ENCODE results near the gene GLI2.

Gene GLI2

DNA sequence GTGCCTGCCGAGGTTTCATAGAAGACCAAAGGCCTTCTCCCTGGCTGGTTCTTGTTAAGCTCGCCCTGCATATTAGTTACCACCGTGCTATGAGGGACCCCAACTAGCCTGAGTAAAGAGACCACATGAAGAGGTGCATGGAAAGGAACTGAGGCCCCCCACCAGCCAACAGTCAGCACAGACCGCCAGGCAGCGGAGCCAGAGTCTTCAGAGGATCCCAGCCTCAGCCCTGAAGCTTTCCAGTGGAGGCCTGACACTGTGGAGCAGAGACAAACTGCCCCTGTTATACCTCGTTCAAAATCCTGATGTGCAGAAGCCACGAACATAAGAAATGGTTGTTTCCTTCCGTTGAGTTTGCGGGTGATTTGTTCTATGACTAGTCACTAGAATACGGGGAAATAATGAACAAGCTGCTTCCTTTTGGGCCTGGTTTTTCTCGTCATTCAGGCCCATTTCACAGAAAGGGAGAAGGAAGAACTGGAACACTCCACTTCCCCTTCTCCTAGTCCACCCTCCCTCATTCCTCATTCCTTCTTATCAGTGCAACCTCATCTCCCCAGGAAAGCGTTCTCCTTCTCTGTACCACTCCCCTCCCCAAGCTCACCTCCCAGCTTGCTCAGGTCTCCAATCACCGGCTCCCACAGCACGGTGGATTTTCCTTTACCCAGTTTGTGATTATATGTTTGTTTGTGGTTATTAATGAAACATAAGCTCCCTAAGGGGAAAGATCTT, 3.0 kb upstream of the GLI2 start:
- H3K4me3 ChIP-seq (ENCODE audit: low read depth, low read length): no peak overlapping the region
- TF ChIP-seq POLR2A (IDR thresholded peaks at IDR 0.05; ENCODE audit: extremely low read depth, insufficient read length): no peak
- TF ChIP-seq, protein P1, sequence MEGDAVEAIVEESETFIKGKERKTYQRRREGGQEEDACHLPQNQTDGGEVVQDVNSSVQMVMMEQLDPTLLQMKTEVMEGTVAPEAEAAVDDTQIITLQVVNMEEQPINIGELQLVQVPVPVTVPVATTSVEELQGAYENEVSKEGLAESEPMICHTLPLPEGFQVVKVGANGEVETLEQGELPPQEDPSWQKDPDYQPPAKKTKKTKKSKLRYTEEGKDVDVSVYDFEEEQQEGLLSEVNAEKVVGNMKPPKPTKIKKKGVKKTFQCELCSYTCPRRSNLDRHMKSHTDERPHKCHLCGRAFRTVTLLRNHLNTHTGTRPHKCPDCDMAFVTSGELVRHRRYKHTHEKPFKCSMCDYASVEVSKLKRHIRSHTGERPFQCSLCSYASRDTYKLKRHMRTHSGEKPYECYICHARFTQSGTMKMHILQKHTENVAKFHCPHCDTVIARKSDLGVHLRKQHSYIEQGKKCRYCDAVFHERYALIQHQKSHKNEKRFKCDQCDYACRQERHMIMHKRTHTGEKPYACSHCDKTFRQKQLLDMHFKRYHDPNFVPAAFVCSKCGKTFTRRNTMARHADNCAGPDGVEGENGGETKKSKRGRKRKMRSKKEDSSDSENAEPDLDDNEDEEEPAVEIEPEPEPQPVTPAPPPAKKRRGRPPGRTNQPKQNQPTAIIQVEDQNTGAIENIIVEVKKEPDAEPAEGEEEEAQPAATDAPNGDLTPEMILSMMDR (IDR thresholded peaks at IDR 0.05; ENCODE audit: low read depth, low read length): no peak
- TF ChIP-seq, protein P2, sequence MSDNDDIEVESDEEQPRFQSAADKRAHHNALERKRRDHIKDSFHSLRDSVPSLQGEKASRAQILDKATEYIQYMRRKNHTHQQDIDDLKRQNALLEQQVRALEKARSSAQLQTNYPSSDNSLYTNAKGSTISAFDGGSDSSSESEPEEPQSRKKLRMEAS (IDR thresholded peaks at IDR 0.05; ENCODE audit: low read depth, low read length): no peak
- TF ChIP-seq MYC (IDR thresholded peaks at IDR 0.05; ENCODE audit: low read depth, low read length): no peak
- no peak for DNase-seq (ENCODE audit: low read depth)

DNA sequence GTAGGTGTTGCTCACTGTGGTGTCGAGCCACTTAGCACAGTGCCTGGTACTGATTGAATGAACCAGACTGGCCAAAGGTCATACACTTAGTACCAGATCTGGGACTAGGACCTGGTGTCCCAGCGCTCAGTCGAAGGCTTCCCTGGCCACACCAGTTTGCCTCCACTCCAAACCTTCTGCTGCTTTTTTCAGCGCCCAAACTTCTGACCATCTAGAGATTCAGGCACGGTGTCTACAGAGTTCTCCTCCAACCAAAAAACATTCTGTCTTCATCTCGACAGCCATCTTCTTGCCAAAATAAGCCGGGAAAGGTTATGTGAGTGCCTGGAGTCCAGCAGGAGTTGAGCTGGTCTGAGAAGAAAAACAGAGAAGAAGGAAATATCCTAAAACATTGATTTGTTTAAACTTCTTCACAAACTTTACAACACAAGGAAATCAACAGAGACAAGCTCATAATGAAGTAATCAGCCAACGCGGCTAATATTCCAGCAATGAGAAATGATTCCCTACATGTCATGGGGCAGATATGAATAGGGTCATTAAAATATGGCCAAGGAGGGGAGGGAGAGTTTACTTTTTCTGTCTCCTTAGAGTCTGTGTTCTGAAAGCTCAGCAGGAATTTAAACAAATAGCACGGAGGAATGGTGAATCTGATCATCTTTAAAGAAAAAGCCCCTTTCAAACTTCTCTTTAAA, 2.3 kb upstream of the GLI2 start:
- no peak for DNase-seq (ENCODE audit: low read depth)
- TF ChIP-seq POLR2A (IDR thresholded peaks at IDR 0.05; ENCODE audit: extremely low read depth, insufficient read length): no peak
- TF ChIP-seq MYC (IDR thresholded peaks at IDR 0.05; ENCODE audit: low read depth, low read length): no peak
- TF ChIP-seq, protein P1 (IDR thresholded peaks at IDR 0.05; ENCODE audit: low read depth, low read length): no peak
- TF ChIP-seq, protein P2 (IDR thresholded peaks at IDR 0.05; ENCODE audit: low read depth, low read length): no peak
- H3K4me3 ChIP-seq (ENCODE audit: low read depth, low read length): no peak overlapping the region

- no peak overlapping the region for H3K4me3 ChIP-seq (ENCODE audit: low read depth, low read length)
- no peak for DNase-seq (ENCODE audit: low read depth)
- TF ChIP-seq MYC (IDR thresholded peaks at IDR 0.05; ENCODE audit: low read depth, low read length) (no peak), POLR2A (IDR thresholded peaks at IDR 0.05; ENCODE audit: extremely low read depth, insufficient read length) (no peak)
- TF ChIP-seq, protein P2 (IDR thresholded peaks at IDR 0.05; ENCODE audit: low read depth, low read length): no peak
- TF ChIP-seq, protein P1 (IDR thresholded peaks at IDR 0.05; ENCODE audit: low read depth, low read length): no peak
Measured at GRCh38 chr2:120734930-120735651, 577 bp upstream of the GLI2 start.

GRCh38 chr2:120736202-120736623, 545 bp downstream of the GLI2 start:
- TF ChIP-seq, protein P2 (IDR thresholded peaks at IDR 0.05; ENCODE audit: low read depth, low read length): no peak
- TF ChIP-seq POLR2A (IDR thresholded peaks at IDR 0.05; ENCODE audit: extremely low read depth, insufficient read length) (no peak), MYC (IDR thresholded peaks at IDR 0.05; ENCODE audit: low read depth, low read length) (no peak)
- TF ChIP-seq, protein P1 (IDR thresholded peaks at IDR 0.05; ENCODE audit: low read depth, low read length): no peak
- no peak for DNase-seq (ENCODE audit: low read depth)
- H3K4me3 ChIP-seq (ENCODE audit: low read depth, low read length): no peak overlapping the region

DNA sequence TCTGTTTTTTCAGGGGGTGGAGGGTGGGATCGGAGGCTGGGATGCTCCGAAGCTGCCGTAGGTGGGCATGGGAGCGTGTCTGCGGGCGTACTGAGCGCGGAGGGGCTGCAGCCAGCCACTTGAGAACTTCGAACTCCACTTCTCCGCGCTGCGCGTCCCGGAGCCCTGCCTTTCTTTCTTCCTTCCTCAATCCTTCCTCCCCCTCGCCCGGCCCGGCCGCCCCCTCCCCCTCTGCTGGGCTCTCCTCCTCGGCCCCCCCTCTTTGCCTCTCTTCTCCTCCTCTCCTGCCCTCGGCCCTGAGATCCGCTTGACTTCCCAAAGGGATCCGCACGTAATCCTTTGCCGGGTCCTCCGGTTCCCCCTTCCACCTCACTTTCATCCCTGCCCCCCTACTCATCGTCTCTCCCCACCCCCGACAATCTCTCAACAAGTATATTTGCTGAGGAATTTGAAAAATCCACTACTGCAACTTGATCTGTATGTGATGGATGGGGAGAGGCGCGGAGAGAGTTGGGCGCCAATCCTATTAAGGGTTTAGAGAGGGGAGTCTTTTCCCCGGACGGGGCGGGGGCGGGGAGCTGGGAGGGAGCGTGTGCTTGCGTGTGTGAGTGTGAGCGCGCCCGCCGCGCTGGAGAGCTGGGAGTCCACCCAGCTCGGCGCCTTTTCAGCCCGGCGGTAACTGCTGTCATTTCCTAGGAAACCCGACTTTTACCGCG, 1.1 kb downstream of the GLI2 start:
- H3K4me3 ChIP-seq (ENCODE audit: low read depth, low read length): no peak overlapping the region
- TF ChIP-seq MYC (IDR thresholded peaks at IDR 0.05; ENCODE audit: low read depth, low read length): no peak
- TF ChIP-seq POLR2A (IDR thresholded peaks at IDR 0.05; ENCODE audit: extremely low read depth, insufficient read length): no peak
- TF ChIP-seq, protein P1 (IDR thresholded peaks at IDR 0.05; ENCODE audit: low read depth, low read length): no peak
- TF ChIP-seq, protein P2 (IDR thresholded peaks at IDR 0.05; ENCODE audit: low read depth, low read length): no peak
- no peak for DNase-seq (ENCODE audit: low read depth)

Data from NB4 (cell line).